Esophagus muscularis mucosa (tissue), 4 donors: ENCODE measurements around the gene CLRN3. TPM values are rescaled to one million over a fixed set of nuclear protein-coding genes. Genes with fewer than 3 reads are reported as not detected.

Experiments used
- DNase-seq: peaks from one replicate; pipeline ENCODE4 v3.0.0-alpha.2; 2017; ENCODE audit errors: extremely low spot score
- H3K27ac ChIP-seq, 4 donors: fragments of 200-600 bp; sonication (generic); replicated peaks in 1 of 4; 1 replicate in 3 of 4; 2 replicates in 1 of 4; pipeline ENCODE4 v1.5.1; 2016 to 2019; ENCODE audit warnings: mild to moderate bottlenecking in 1 of 4
- H3K27me3 ChIP-seq, 4 donors: fragments of 200-600 bp; sonication (generic); one replicate each; pipeline versions ENCODE4 v1.5.1 to v1.6.0; 2016 to 2019
- H3K36me3 ChIP-seq, 4 donors: fragments of 200-600 bp; sonication (generic); one replicate each; pipeline ENCODE4 v1.5.1; 2016 to 2019
- H3K4me1 ChIP-seq, 4 donors: fragments of 200-600 bp; sonication (generic); one replicate each; pipeline ENCODE4 v1.5.1; 2016 to 2019
- H3K4me3 ChIP-seq, 4 donors: fragments of 200-600 bp; sonication (generic); 1 replicate in 2 of 4; 2 replicates in 2 of 4; pipeline ENCODE4 v1.5.1; 2016 to 2019; ENCODE audit warnings: mild to moderate bottlenecking in 4 of 4, moderate library complexity in 1 of 4
- H3K9me3 ChIP-seq, 4 donors: fragments of 200-600 bp; sonication (generic); 1 replicate in 3 of 4; 2 replicates in 1 of 4; pipeline ENCODE4 v1.5.1; 2016 to 2019
- EP300 ChIP-seq: sonication (generic); formaldehyde crosslinking; IDR thresholded peaks from one replicate; pipeline ENCODE4 v1.6.1; 2017; ENCODE audit warnings: antibody characterized with exemption
- POLR2A ChIP-seq: fragments of 450-650 bp; IDR thresholded peaks from one replicate; pipeline ENCODE4 v1.6.1; 2017; ENCODE audit warnings: antibody characterized with exemption, moderate library complexity, mild to moderate bottlenecking, low read depth
- POLR2AphosphoS5 ChIP-seq, 2 donors: sonication (generic); formaldehyde crosslinking; IDR thresholded peaks; one replicate each; pipeline ENCODE4 v1.6.1; 2017; ENCODE audit warnings: antibody characterized with exemption in 2 of 2
- WGBS: methylation state at CpG from one replicate; pipeline ENCODE4 v1.1.5; 2018; 5-methylcytosine and 5-hydroxymethylcytosine counted together
- intact Hi-C: fragments of 100-400 bp; cut with DNase I; formaldehyde crosslinking; loops from one replicate; pipeline ENCODE4 v1.15.1; 2023
- total RNA-seq, 4 donors: library from RNA; depleted of rRNA; stranded (reverse); fragments of >200 nt; gene quantifications; one replicate each; pipeline versions ENCODE4 v1.1.0 to v1.2.1, GENCODE V29; 2016
- TF ChIP-seq, protein P1 (sequence below), 3 experiments: fragments of 200-600 bp in 2 of 3; fragments of 450-650 bp in 1 of 3; sonication (generic) in 2 of 3; IDR thresholded peaks; one replicate each; pipeline ENCODE4 v1.5.1; 2017 to 2019; ENCODE audit warnings: antibody characterized with exemption in 3 of 3, mild to moderate bottlenecking in 2 of 3, moderate library complexity in 1 of 3

Gene CLRN3
- total RNA-seq, 4 donors from 2014 or later, result not detected

DNA sequence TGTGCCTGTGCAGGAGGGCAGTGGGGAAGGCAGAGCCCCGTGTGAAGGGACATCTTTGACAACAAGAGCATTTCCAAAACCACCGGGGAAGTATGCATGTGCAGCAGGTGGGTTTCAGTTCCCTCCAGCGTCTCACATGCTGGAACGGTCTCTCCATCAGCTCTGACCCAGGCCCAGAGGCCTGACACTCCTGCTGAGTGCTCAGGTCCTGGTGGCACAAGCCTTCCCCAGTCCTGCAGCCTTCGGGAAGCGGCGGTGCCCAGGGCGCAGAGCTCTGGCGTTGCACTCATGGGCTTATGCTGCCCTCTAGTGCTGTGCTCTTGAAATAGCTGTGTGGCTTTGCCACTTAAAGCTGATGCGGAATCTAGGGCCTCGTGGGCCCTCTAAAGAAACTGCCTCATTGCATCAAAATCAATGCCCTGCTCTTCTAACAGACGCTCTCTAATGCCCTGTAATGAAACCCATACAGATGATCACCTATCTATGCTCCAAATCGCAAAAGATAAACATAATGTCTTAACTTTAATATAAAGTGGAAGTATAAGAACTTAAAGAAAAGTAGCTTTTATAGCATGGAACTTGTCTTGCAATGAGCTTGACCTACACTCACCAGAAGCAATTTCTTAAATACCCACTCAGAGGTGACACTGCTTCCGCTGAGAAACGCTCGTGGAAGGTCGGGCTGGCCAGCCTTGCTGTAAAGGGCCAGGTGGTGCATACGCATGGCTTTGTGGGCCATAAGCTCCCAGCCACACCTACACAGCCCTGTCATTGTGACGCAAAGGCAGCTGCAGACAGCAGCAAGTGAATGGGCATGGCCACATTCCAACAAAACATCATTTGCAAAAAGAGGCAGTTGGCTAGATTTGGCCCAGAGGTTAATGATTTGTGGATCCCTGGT lies 38.6 kb downstream of the CLRN3 start:
- Histone ChIP-seq H3K4me3 (no peak overlapping the region), H3K36me3 (no peaks in the 10 kb centered on the region), H3K4me1 (peaks cover 0 to 7% (median 3%) of the 10 kb centered on the region in 4 donors), H3K27ac (no peak overlapping the region), H3K9me3 (no peaks in the 10 kb centered on the region), H3K27me3 (peaks cover 0 to 18% (median 0%) of the 10 kb centered on the region in 4 donors)
- intact Hi-C loops, result loop anchor here (5.0 kb wide), 2 partner anchors 137 to 1872 kb away; no protein-coding TSS in a partner anchor
- WGBS, result 37% methylated on average over 18 of the region's 19 CpGs
- TF ChIP-seq, protein P1, sequence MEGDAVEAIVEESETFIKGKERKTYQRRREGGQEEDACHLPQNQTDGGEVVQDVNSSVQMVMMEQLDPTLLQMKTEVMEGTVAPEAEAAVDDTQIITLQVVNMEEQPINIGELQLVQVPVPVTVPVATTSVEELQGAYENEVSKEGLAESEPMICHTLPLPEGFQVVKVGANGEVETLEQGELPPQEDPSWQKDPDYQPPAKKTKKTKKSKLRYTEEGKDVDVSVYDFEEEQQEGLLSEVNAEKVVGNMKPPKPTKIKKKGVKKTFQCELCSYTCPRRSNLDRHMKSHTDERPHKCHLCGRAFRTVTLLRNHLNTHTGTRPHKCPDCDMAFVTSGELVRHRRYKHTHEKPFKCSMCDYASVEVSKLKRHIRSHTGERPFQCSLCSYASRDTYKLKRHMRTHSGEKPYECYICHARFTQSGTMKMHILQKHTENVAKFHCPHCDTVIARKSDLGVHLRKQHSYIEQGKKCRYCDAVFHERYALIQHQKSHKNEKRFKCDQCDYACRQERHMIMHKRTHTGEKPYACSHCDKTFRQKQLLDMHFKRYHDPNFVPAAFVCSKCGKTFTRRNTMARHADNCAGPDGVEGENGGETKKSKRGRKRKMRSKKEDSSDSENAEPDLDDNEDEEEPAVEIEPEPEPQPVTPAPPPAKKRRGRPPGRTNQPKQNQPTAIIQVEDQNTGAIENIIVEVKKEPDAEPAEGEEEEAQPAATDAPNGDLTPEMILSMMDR (IDR thresholded peaks at IDR 0.05), result peak; percentile 63 to 78 (median 73)
- TF ChIP-seq EP300, result no peak
- DNase-seq, result no peak

DNA sequence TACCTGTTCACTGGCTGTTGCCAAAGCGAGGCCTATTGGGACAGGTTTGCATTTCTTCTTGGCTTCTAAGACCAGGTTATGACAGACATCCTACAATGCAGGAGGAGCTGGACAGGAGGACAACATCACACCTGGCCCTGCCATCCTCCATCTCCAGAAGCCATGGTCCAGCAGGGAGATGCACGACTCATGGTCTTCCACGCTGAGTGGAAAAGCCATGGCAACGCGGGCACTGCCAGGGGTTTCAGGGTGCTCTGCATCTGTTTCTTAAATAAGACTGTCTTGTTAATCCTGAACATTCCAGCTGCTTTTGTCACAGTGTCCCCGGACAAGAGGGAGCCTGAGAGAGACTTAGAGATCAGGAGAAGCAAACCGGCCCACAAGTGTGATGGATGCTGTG lies 40.3 kb downstream of the CLRN3 start:
- TF ChIP-seq POLR2A (no peak), POLR2AphosphoS5 (IDR thresholded peaks at IDR 0.05) (no peak), EP300 (no peak)
- TF ChIP-seq, protein P1 (IDR thresholded peaks at IDR 0.05), result no peak
- intact Hi-C loops, result loop anchor here (5.0 kb wide), 2 partner anchors 135 to 1870 kb away; no protein-coding TSS in a partner anchor

DNA sequence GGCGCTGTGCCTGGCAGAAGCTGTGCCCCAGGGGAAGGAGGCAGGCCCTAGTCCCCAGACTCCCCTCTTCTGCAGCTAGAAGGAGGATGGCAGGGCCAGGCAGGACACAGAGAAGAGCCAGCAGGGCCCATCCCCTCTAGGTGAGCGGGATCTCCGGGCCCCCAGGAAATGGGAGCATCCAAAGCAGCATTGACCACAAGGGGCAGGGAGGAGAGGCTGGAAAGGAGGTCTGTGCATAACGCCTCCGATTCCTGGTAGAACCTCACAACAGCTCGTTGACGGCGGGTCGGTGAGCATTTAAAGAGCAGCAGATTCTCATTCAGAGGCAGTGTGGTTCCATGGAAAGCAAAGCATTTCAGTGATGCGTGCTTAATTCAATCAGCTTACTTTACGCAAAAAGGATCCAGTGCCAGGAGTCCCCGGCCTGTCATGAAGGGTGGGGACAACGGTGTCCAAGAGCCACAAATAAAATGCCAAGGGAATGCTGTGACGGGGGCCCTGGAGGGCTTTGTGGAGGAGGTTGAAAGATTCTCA lies 41.0 kb downstream of the CLRN3 start:
- Histone ChIP-seq H3K27ac (no peak overlapping the region), H3K4me3 (no peak overlapping the region), H3K4me1 (peaks cover 0 to 7% (median 3%) of the 10 kb centered on the region in 4 donors), H3K9me3 (no peaks in the 10 kb centered on the region), H3K27me3 (peaks cover 0 to 24% (median 0%) of the 10 kb centered on the region in 4 donors), H3K36me3 (no peaks in the 10 kb centered on the region)
- TF ChIP-seq POLR2A (no peak), POLR2AphosphoS5 (IDR thresholded peaks at IDR 0.05) (no peak), EP300 (no peak)
- TF ChIP-seq, protein P1 (IDR thresholded peaks at IDR 0.05), result no peak
- intact Hi-C loops, result loop anchor here (5.0 kb wide), 2 partner anchors 134 to 1869 kb away; no protein-coding TSS in a partner anchor
- no peak for DNase-seq
- WGBS, result 89% methylated on average over 13 of the region's 14 CpGs

More for the DNA sequence above, 40.3 kb downstream of the CLRN3 start:
- H3K4me1 ChIP-seq, result peaks cover 0 to 7% (median 3%) of the 10 kb centered on the region in 4 donors
- peaks cover 0 to 18% (median 0%) of the 10 kb centered on the region in 4 donors for H3K27me3 ChIP-seq
- no peaks in the 10 kb centered on the region for H3K36me3 ChIP-seq
- H3K27ac ChIP-seq, result no peak overlapping the region
- 80% methylated on average over 7 of the region's 7 CpGs for WGBS
- no peaks in the 10 kb centered on the region for H3K9me3 ChIP-seq
- no peak overlapping the region for H3K4me3 ChIP-seq
- no peak for DNase-seq

DNA sequence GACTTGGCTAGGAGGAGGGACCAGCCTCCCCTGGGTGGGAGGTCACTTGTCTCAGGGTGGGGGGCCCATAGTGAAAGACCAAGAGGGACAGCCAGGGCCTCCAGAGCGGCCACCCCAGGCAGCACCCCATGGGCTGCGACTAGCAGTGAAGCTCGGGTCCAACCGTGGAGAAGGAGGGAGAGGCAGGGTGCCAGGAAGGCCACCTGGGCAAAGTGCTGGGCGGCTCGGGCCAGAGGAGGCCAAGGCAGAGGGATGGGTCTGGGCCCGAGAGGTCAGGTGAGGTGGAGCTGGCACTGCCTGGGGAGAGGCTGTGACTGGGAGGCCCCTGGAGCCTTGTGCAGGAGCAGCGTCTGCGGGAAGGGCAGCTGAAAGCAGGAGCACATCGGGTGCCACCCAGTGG lies 41.8 kb downstream of the CLRN3 start:
- H3K9me3 ChIP-seq, result no peaks in the 10 kb centered on the region
- H3K36me3 ChIP-seq, result no peaks in the 10 kb centered on the region
- peaks cover 0 to 31% (median 0%) of the 10 kb centered on the region in 4 donors for H3K27me3 ChIP-seq
- no peak overlapping the region for H3K27ac ChIP-seq
- no peak overlapping the region for H3K4me3 ChIP-seq
- peaks cover 0 to 7% (median 3%) of the 10 kb centered on the region in 4 donors for H3K4me1 ChIP-seq
- WGBS, result 90% methylated on average over 4 of the region's 10 CpGs
- DNase-seq, result no peak
- TF ChIP-seq POLR2AphosphoS5 (IDR thresholded peaks at IDR 0.05), result no peak
- no peak for TF ChIP-seq POLR2A
- TF ChIP-seq, protein P1 (IDR thresholded peaks at IDR 0.05), result no peak
- TF ChIP-seq EP300, result no peak
- intact Hi-C loops, result loop anchor here (5.0 kb wide), 2 partner anchors 134 to 1869 kb away; no protein-coding TSS in a partner anchor
